HepG2 (cell line): ENCODE measurements around the gene THRAP3. TPM values are rescaled to one million over a fixed set of nuclear protein-coding genes. Genes with fewer than 3 reads are reported as not detected.

Experiments
- AHDC1 ChIP-seq: sonication (generic); formaldehyde crosslinking; IDR thresholded peaks from 2 replicates; pipeline ENCODE4 v1.5.1; 2020; ENCODE audit warnings: mild to moderate bottlenecking, missing genetic modification reagents, borderline replicate concordance
- FOXA3 ChIP-seq: IDR thresholded peaks from 2 replicates; pipeline ENCODE4 v1.6.1; 2016; ENCODE audit warnings: missing genetic modification reagents, missing compliant biosample characterization
- KLF9 ChIP-seq: IDR thresholded peaks from 2 replicates; pipeline ENCODE4 v1.6.1; 2016; ENCODE audit warnings: low read depth
- MYPOP ChIP-seq: sonication (generic); formaldehyde crosslinking; IDR thresholded peaks from 2 replicates; pipeline ENCODE4 v1.8.1; 2023; ENCODE audit warnings: mild to moderate bottlenecking, moderate library complexity, missing genetic modification reagents
- PHF21A ChIP-seq: sonication (generic); formaldehyde crosslinking; IDR thresholded peaks from 2 replicates; pipeline ENCODE4 v1.5.0; 2020; ENCODE audit warnings: mild to moderate bottlenecking, missing genetic modification reagents
- PRDM15 ChIP-seq: sonication (generic); formaldehyde crosslinking; IDR thresholded peaks from 2 replicates; pipeline ENCODE4 v1.4.0; 2020; ENCODE audit warnings: missing genetic modification reagents
- SIX4 ChIP-seq: sonication (generic); formaldehyde crosslinking; IDR thresholded peaks from 2 replicates; pipeline ENCODE4 v1.4.0; 2020; ENCODE audit warnings: missing genetic modification reagents
- SRSF9 ChIP-seq: fragments of 200-400 bp; formaldehyde crosslinking; IDR thresholded peaks from 2 replicates; pipeline ENCODE4 v1.6.1; 2018; ENCODE audit warnings: borderline replicate concordance, mild to moderate bottlenecking, low read depth, low read length; ENCODE audit not compliant: insufficient read depth, poor library complexity, severe bottlenecking
- ZMYM2 ChIP-seq: sonication (generic); formaldehyde crosslinking; IDR thresholded peaks from 2 replicates; pipeline ENCODE4 v1.8.0; 2022; ENCODE audit warnings: mild to moderate bottlenecking, missing genetic modification reagents
- ZNF18 ChIP-seq: sonication (generic); formaldehyde crosslinking; IDR thresholded peaks from 2 replicates; pipeline ENCODE4 v1.8.0; 2022; ENCODE audit warnings: mild to moderate bottlenecking, missing genetic modification reagents; ENCODE audit not compliant: insufficient replicate concordance
- ZNF44 ChIP-seq: sonication (generic); formaldehyde crosslinking; IDR thresholded peaks from 2 replicates; pipeline ENCODE4 v1.5.1; 2020; ENCODE audit warnings: mild to moderate bottlenecking, missing genetic modification reagents
- ZNF615 ChIP-seq: sonication (generic); formaldehyde crosslinking; IDR thresholded peaks from 2 replicates; pipeline ENCODE4 v1.5.0; 2020; ENCODE audit warnings: mild to moderate bottlenecking, missing genetic modification reagents, borderline replicate concordance
- ZNF850 ChIP-seq: sonication (generic); formaldehyde crosslinking; conservative IDR thresholded peaks from 2 replicates; pipeline ENCODE4 v1.9.0; 2021; ENCODE audit warnings: mild to moderate bottlenecking, missing genetic modification reagents
- ZSCAN5A ChIP-seq: sonication (generic); formaldehyde crosslinking; IDR thresholded peaks from 2 replicates; pipeline ENCODE4 v1.8.0; 2022; ENCODE audit warnings: mild to moderate bottlenecking, missing genetic modification reagents, borderline replicate concordance
- polyA plus RNA-seq, 8 experiments: library from polyadenylated mRNA; depleted of rRNA in 3 of 8; stranded (reverse) in 7 of 8; unstranded in 1 of 8; fragments of >200 nt; fragmentation: Illumina TruSeq in 4 of 8; extraction: Trizol in 4 of 8; gene quantifications; 2 replicates each; pipeline versions ENCODE4 v1.2.1 to v1.2.3, GENCODE V29; 2011 to 2016; ENCODE audit warnings: low read depth in 4 of 8, missing spikeins in 1 of 8, mixed read lengths in 1 of 8; ENCODE audit not compliant: insufficient read depth in 1 of 8
- total RNA-seq, 5 experiments: library from RNA; depleted of rRNA; stranded (reverse); fragments of >200 nt; fragmentation: Illumina TruSeq; extraction: Trizol; gene quantifications; 2 replicates each; pipeline ENCODE4 v1.2.3, GENCODE V29; 2016; ENCODE audit warnings: low read depth in 1 of 5

THRAP3 gene
- total and polyA plus RNA-seq, 2 of the 13 experiments (the other 11 are each of a cell fraction or from before 2014, with no cell fraction given) = 45.0 to 92.6 TPM

GRCh38 chr1:36223996-36224536, at the start of gene THRAP3 (continued):
- TF ChIP-seq ZMYM2 (CRISPR knock-in tag) (no peak), MYPOP (no peak; the same call in 1 of the 2 replicates), PRDM15 (CRISPR knock-in tag) (no peak), KLF9 (peak; percentile 85; the same call in 1 of the 2 replicates), ZNF615 (CRISPR knock-in tag) (no peak), ZSCAN5A (CRISPR knock-in tag) (0 out of 2 replicates have a peak, but pooled peaks have one; percentile 67), SIX4 (peak; percentile 80), ZNF850 (CRISPR knock-in tag) (no peak), AHDC1 (CRISPR knock-in tag) (no peak), ZNF18 (CRISPR knock-in tag) (no peak), PHF21A (no peak), ZNF44 (no peak), FOXA3 (CRISPR knock-in tag) (peak; percentile 40; the same call in 1 of the 2 replicates), SRSF9 (no peak)
